BE2C (cell line): Measurements from ENCODE around the gene FOXE3.

ENCODE experiments used
- DNase-seq: peaks from one replicate; pipeline ENCODE4 v3.0.0-alpha.2; 2020
- H3K27me3 ChIP-seq: fragments of 250-450 bp; sonication (Bioruptor Pico); 2 replicates; pipeline ENCODE4 v1.5.1; 2020; ENCODE audit warnings: mild to moderate bottlenecking
- H3K36me3 ChIP-seq: fragments of 250-450 bp; sonication (Bioruptor Pico); 2 replicates; pipeline ENCODE4 v1.5.1; 2020; ENCODE audit warnings: mild to moderate bottlenecking
- H3K4me1 ChIP-seq: fragments of 250-450 bp; sonication (Bioruptor Pico); 2 replicates; pipeline ENCODE4 v1.5.1; 2020
- H3K4me3 ChIP-seq: 2 replicates; pipeline ENCODE4 v1.5.1; 2011; ENCODE audit warnings: low read depth, low read length
- H3K9me3 ChIP-seq: fragments of 250-450 bp; sonication (Bioruptor Pico); 2 replicates; pipeline ENCODE4 v1.5.1; 2020
- CTCF ChIP-seq: IDR thresholded peaks from 2 replicates; pipeline ENCODE4 v1.5.1; 2012; ENCODE audit warnings: mild to moderate bottlenecking, low read depth, low read length

The FOXE3 gene

GRCh38 chr1:47382399-47382983, 33.6 kb upstream of the FOXE3 start:
- Histone ChIP-seq H3K9me3 (no peaks in the 10 kb centered on the region), H3K27me3 (no peaks in the 10 kb centered on the region), H3K36me3 (no peaks in the 10 kb centered on the region), H3K4me3 (no peak overlapping the region), H3K4me1 (no peaks in the 10 kb centered on the region)
- TF ChIP-seq CTCF = no peak
- DNase-seq = no peak

- no peak overlapping the region for H3K4me3 ChIP-seq
These were observed 32.0 kb upstream of the FOXE3 start for GRCh38 chr1:47384083-47384482.

GRCh38 chr1:47385020-47385419, 31.1 kb upstream of the FOXE3 start:
- no peak for DNase-seq
- Histone ChIP-seq H3K36me3 (no peaks in the 10 kb centered on the region), H3K9me3 (no peaks in the 10 kb centered on the region), H3K4me1 (no peaks in the 10 kb centered on the region), H3K4me3 (no peak overlapping the region), H3K27me3 (no peaks in the 10 kb centered on the region)
- no peak for TF ChIP-seq CTCF

More at GRCh38 chr1:47384083-47384482, 32.0 kb upstream of the FOXE3 start:
- TF ChIP-seq CTCF = no peak
- no peaks in the 10 kb centered on the region for H3K9me3 ChIP-seq
- no peak for DNase-seq
- H3K36me3 ChIP-seq = no peaks in the 10 kb centered on the region
- no peaks in the 10 kb centered on the region for H3K27me3 ChIP-seq
- H3K4me1 ChIP-seq = no peaks in the 10 kb centered on the region

DNA sequence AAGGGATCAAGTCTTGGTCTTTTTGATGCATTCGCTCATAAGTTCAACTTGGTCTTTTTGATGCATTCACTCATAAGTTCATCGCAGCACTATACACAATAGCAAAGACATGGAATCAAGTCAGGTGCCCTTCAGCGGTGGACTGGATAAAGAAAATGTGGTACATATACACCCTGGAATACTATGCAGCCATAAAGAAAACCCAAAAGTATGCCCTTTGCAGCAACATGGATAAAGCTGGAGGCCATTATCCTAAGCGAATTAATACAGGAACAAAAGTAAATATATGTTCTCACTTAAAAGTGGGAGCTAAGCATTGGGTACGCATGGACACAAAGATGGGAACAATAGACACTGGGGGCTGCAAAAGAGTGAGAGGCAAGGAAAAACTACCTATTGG, 29.8 kb upstream of the FOXE3 start:
- no peak overlapping the region for H3K4me3 ChIP-seq
- H3K9me3 ChIP-seq = no peaks in the 10 kb centered on the region
- no peaks in the 10 kb centered on the region for H3K27me3 ChIP-seq
- no peaks in the 10 kb centered on the region for H3K36me3 ChIP-seq
- no peaks in the 10 kb centered on the region for H3K4me1 ChIP-seq
- no peak for TF ChIP-seq CTCF
- no peak for DNase-seq

DNA sequence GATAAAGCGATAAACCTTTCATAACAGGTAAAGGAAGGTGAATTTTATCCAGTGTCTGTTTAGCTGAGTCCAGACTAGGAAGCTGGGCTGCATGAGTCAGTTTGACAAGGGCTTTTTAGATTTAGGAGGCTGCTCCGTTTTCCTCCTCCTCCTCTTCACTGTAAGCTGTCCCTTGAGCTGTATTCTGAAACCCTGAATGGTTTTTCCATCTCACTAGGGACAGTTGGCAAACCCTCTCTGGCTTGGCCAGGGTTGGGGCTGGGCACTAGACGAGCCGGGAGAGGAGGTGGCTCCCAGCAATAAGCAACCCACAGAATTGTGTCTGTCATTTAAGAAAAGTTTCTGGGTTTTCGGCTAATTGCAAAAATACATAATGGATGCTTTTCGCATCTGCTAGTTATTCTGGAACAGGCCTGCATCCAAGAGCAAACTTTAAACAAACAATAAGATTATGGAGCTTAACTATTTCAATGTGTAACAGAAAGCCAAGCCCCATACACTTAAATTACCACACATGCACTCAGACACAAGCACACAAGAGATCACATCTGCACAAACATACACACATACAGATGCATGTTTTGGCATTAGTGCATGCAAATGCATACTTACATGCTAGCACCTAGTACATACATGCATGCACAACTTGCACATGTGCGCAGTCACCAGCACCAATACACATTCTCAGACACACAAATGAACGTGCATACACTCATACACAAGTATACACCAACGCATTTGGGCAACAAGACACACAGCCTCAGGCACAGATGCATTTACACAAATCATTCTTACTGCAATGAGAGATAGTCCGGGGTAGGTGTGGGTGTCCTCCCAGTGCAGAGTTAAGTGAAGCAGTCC, 27.8 kb upstream of the FOXE3 start:
- H3K4me3 ChIP-seq = no peak overlapping the region
- no peaks in the 10 kb centered on the region for H3K4me1 ChIP-seq
- DNase-seq = no peak
- TF ChIP-seq CTCF = no peak
- H3K9me3 ChIP-seq = no peaks in the 10 kb centered on the region
- no peaks in the 10 kb centered on the region for H3K27me3 ChIP-seq
- H3K36me3 ChIP-seq = no peaks in the 10 kb centered on the region

- peak; percentile 55 for DNase-seq
- TF ChIP-seq CTCF = peak; percentile 64
- H3K4me1 ChIP-seq = no peaks in the 10 kb centered on the region
These were observed 27.2 kb upstream of the FOXE3 start for GRCh38 chr1:47388891-47389238.

More at GRCh38 chr1:47388891-47389238, 27.2 kb upstream of the FOXE3 start:
- Histone ChIP-seq H3K4me3 (no peak overlapping the region), H3K27me3 (no peaks in the 10 kb centered on the region), H3K9me3 (no peaks in the 10 kb centered on the region), H3K36me3 (no peaks in the 10 kb centered on the region)
